HG03457 (cell line): ENCODE data around the gene MCRIP1.

ENCODE experiments used
- ATAC-seq: cut with Tn5 transposase; IDR thresholded peaks from one replicate; pipeline ENCODE4 v1.9.1; 2021; ENCODE audit warnings: moderate number of reproducible peaks; ENCODE audit not compliant: unreplicated experiment

The MCRIP1 gene

DNA sequence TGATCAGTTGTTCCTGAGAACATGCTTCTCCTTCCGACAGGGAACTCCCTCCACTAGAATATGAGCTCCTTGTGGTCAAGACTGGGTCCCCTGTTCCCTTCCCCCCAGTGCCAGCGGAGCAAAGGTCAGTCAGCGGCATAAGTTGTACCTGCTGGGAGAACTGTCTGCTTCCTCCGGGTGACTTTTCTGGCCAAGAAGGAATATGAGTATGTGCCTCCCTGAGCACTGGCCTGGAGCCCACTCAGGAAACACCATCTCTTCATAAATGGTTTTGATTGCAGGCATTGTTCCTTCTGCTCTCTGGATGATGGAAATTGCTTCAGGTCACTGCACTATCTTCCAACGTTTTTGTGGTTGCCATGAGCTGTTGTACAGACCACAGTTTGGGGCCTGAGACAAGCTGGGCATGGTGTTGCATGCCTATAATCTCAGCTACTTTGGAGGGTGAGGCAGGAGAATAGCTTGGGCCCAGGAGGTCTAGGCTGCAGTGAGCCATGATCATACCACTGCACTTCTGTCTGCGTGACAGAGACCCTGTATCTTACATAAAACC lies 30.1 kb upstream of the MCRIP1 start:
- ATAC-seq: no peak

DNA sequence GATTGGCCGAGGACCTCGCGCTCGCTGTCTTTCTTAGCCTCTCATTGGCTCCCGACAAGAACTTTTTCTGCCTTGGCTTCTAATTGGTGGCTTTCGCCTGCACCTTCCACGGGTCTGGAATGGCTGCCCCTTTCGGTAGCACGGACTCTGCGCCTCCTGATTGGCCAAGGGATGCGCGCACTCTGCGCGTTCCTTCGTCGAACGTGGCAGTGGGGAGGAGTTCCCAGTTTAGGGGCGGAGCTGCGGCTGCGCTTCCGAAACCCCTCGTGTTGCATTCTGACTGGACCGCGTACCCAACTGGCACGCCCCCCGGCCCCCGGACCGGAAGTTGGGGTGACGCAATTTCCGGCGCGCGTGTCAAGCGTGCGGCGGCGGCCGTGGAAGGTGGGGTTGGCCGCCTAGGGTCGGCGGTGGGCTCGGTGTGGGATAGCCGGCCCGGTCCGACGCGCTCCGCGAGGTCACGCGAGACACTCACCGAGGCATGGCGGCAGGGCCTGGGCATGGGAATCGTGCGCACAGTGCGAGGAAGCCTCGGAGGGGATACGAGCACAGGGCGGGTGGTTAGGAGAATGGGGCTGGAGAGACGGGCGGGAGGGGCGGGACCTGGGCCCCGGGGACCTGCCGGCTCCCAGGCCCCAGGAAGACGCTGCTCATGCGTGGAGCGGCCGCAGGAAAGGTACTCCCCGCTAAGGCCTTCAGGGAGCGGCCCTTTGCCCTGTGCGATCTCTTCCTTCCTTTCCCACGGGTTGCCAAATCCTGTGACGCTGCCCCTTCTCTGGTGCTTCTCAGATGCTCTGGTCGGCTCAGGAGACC lies 27.9 kb upstream of the MCRIP1 start:
- ATAC-seq: peak; percentile 66

DNA sequence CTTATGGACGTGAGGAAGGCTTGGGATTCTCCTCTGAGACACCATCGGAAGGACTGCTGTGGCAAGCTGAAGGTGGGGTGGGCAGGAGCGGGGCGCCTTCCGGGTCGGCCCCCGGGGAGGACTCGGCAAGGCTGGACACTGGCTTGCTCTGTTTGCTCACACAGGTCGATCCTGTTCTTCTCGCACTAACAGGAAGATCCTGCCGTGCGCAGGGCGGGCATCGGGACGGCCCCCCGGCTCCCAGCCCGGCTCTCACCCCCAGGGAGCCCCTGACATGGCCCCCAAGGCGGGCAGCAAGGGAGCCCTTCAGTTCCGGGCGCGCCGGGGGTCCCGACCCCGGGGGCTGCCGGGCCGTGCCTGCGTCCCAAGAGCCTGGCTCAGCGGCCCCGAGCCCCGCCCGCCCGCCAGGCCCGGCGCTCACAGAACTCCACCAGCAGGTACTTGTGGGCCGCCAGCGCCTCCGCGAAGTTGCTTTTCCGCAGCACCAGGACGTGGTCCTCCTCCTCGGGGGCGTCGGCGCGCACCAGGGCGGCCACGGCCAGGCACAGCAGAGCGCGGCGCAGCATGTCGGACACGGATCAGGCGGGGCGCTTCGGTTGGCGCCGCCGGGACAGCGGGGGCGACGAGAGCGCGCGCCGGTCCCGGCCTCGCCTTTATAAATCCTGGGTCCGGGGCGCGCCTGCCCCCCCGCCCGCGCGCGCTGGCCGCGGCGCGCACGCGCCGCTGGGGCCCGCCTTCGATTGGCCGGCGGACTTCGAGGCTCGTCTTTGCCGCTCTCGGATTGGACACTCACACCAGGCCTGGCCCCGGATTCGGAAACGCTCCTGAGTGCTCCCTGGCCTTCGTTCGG lies 27.0 kb upstream of the MCRIP1 start, which contains the start of gene P4HB:
Gene P4HB (minus strand): TSS at position 630 of the 850 bp plus-strand sequence. CDS start 64 bp downstream, at position 566.
- ATAC-seq: peak; percentile 8

DNA sequence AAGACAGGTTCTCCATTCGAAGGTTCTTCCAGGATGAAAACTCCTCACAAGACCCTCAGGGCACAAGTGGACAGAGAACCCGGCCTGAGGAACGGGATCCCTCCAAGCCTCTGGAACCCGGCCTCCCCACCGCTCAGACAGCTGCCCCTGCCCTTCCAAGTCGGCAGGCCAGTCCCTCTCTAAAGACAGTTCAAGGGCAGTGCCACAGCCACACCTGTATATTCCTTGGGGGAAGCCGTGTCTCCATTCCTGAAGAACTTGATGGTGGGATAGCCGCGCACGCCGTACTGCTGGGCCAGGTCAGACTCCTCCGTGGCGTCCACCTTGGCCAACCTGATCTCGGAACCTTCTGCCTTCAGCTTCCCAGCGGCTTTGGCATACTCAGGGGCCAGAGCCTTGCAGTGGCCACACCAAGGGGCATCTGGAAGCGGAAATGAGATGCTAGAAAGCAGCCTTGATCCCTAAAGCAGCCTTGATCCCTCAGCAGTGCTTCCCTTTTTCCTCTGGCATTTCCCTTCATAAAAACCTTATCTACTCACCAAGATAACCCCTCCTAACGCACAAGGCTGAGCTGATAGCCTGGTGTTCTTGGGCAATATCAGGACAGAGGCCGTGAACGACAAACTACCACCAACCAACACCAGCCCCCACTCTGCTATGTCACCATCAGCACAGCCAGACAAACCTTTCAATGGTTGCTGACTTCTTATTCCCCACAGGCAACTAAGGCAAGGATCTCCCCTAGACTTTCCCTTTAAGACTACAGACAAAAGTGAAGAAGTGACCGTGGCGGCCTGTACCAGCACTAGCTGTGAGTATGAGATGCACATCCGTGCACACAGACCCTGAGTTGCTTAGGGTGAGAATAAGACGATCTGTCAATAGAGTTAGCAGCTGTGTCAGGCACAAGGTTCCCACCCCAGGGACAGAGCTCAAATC lies 26.1 kb upstream of the MCRIP1 start:
- ATAC-seq: no peak

DNA sequence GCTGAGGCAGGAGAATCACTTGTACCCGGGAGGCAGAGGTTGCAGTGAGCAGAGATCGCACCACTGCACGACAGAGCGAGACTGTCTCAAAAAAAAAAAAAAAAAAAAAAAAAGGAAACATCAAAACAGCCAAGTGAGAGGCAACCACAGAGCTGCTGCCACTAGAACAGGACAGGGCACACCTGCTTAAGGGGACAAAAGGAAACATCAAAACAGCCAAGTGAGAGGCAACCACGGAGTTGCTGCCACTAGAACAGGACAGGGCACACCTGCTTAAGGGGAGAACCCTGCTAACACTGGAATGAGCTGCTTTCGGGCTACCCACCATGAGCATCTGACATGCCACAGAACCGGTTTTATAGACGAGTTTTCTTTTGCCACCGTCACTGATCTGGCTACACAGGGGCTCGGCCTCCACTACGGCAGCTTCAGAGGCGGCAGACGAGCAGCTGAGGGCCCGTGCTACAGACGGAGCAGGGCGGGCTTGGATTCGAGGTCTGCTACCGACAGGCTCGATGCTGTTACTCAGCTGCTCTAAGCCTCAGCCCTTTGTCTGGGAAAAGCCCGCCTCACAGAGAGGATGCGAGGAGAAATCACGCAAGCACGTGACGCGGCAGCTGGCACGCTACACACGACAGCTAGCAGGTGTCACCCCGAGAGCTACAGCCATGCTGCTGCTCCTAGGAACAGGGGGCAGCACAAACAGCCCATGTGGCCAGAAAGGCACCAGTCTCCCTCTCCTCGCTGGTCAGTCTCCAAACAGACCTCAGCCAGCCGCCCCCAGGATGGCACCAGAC lies 25.3 kb upstream of the MCRIP1 start:
- no peak for ATAC-seq

DNA sequence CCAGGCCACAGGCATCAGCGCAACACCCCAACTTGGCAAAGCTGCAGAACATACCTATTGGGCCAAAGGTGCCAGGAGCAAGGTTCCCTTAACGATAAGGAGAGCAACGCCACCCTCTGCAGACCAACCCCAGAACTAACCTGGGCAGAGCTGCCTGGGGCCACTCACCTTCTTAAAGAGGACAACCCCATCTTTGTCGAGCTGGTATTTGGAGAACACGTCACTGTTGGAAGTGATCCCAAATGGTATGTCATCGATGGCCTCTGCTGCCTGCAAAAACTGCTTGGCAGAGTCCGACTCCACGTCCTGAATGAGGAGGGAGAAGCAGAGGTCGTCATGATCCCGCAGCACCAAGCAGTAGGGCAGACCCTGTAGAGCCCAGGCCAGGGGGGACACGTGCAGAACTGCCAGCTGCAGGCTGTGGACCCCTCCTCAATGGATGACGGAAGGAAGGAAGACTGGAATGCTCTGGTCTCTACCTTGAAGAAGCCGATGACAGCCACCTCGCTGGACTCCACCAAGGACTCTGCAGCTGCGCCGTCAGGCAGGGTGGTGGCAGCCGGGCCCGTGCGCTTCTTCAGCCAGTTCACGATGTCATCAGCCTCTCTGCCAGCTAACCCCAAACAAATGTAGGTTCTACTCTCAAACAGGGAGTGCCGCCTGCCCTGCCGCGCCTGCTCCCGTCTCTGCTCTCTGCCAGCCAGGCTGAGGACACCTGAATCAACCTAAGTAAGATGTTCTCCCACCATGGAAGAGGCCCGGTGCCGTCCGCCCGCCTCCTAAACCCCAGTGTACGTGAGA lies 22.1 kb upstream of the MCRIP1 start:
- ATAC-seq: no peak

DNA sequence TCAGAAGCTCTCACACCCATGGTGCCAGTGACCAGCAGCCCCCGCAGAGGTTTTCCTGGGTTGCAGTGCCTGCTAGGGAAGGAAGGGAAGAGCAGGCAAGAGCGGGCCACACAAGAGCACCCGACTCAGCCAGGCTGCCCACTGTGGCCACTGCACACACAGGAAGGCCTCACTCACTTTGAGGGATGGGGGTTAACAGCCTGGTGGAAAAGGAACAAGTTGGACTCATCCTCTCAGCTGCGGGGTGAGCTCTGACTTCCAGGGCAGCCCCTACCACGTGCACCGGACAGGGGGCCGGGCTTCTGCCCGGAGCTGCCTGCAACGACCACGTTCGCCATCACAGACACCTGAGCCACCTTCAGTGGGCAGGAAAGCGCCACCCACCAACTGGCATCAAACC lies 19.1 kb upstream of the MCRIP1 start:
- no peak for ATAC-seq

DNA sequence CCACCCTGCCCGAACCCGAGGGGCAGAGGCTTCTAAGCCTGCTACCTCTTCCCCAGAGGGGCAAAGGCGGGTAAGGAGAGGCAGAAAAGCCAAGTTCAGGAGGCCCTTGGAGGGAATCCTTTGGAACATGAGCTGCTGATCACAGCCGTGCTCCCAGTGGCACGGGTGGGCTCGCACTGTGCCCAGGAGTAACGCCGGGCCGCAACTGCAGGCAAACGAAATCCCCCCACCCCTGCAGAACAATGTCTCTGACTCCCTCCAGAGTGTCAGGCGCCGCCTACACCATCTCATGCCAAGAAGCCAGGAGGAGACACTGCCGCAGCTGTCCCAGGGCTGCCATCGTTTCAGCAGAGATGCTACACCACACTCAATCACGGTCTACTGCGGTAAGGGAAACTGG lies 18.3 kb upstream of the MCRIP1 start:
- ATAC-seq: no peak

DNA sequence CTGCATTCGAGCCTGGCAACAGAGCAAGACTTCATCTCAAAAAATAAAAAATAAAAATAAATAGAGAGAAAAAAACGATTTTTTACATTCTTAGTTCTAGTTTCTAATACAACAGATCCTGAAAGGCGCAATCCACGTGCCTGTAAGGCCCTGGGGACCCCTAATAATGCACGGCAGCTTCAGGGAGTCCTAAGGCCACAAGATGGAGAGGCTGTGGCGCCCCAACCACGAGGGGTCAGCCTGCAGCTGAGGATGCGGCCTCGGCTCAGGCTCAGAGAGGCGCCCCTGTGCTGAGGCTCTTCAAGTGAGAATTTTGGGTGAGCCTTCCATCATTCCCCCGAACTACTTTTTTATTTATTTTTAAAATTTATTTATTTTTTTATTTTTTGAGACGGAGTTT lies 16.4 kb upstream of the MCRIP1 start:
- no peak for ATAC-seq

DNA sequence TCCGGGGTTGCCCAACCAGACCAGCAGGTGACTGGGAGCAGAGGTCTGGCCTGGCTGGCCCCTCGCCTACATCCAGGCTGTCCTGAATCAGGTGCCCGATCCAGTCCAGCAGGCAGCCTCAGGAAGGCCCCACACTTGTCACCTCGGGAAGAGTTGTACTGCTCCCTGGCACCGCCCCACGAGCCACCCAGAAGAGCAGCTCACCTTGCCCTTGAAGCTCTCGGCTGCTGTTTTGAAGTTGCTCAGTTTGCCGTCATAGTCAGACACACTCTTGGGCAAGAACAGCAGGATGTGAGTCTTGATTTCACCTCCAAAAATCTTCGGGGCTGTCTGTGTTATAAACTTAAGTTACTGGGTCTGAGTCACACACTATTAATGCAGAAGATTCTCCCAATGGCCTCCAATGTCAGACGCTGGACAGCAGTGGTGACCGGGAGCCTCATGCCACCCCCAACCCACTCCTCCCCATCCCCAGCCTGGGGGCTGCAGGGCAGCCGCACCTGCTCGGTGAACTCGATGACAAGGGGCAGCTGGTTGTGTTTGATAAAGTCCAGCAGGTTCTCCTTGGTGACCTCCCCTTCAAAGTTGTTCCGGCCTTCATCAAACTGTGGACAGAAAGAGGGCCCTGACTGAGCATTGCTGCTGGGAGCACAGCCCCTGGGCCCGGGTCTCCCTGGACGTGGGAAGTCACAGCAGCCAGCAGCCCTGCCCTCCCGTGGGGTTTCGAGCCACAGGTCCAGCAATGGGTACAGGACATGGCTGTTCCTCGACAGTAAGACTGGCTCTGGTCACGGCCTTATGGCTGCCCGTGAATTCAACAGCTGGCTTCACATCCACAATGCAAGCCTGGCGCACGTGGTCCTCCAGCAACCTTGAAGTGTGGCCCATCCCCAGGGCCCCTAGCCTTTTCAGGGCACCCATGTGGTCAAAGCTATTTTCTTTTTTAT lies 13.9 kb upstream of the MCRIP1 start:
- no peak for ATAC-seq

DNA sequence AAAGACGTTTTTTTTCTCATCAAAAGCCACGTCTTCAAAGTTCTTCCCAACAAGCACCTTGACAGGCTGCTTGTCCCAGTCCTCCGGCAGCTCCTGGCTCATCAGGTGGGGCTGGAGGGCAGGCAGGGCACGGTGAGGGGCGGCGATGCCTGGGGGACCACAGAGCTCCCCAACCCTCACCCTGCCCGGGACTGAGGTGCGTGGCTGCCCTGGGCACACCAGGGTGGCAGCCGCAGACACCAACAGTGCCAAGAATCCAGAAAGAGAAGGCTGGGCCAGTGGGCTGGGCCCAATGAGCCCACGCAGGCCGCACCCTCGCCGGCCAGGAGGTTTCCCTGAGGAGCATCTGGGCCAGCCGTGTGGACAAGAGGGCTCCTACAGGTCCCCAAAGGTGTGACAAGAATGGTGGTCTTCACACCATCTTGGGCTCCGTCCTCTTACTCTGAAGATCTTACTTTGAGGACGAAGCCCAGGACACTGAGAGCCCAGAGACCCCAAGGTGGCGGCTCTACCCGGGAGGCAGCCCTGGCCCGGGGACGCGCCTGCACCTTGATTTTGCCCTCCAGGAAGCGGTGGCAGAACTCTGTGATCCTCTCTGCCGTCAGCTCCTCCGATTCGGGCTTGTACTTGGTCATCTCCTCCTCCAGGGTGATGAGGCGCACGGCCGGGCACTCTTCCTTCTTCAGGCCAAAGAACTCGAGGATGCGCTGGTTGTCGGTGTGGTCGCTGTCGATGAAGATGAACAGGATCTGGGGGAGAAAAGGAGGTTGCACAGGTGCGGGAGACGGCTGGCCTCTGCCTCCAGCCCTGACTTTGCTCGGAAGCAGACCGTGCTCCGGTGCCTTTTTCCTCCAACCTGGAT lies 13.0 kb upstream of the MCRIP1 start:
- no peak for ATAC-seq

DNA sequence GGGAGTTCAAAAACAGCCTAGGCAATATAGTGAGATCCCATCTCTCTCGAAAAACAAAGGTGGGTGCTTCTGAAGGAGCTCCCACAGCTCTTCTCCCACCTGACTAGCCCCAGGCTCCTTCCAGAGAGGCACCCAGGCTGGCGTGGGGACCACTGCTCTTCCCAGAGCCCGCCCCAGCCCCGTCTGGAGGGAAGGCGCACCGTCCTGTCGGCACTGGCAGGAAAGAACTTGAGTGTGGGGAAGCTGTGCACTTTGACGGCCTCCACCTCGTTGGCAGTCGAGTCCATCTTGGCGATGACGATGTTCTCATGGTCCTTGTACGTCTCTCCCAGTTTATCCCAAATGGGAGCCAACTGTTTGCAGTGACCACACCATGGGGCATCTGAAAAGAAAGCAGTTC lies 12.3 kb upstream of the MCRIP1 start:
- ATAC-seq: no peak

DNA sequence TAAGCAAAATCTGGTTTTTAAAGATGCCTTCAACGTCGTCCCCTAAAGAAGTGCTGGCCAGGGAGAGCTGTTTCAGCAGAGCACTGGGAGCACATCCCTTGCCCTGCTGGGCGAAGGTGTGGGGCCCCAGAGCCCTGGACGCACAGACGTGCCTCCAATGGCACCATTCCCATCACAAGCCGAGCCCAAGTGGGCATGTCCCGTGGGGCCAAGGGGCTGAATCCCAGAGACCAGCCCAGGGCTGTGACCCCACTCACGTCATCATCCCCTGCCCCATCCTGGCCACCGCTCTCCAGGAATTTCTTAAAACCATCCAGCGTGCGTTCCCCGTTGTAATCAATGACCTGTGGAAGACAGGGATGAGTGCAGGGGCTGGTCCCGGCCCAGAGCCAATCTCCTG lies 11.8 kb upstream of the MCRIP1 start:
- no peak for ATAC-seq

DNA sequence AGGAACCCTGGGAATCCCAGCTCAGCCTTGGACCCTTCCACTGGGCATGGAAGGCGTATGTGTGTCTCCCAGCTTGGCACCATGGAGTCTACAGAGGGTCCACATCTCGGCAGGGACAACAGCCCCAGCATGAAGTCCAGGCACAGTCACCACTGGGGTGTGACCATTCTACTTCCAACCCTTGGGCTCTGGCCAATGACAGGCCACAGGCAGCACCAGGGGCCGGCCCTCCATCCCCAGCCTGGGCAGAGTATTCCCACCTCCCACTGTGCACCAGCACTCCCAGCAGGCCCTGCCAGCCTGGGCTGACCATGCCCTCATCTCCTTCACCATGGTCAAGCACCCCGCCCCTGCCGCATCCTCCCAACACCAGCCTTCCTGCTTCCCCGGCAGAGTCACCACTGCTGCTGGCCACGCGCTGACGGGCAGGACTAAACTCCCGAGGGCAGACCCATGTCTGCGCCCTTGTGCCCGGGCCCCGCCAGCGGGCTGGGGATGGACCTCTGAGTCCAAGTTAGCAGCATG lies 11.3 kb upstream of the MCRIP1 start:
- no peak for ATAC-seq

DNA sequence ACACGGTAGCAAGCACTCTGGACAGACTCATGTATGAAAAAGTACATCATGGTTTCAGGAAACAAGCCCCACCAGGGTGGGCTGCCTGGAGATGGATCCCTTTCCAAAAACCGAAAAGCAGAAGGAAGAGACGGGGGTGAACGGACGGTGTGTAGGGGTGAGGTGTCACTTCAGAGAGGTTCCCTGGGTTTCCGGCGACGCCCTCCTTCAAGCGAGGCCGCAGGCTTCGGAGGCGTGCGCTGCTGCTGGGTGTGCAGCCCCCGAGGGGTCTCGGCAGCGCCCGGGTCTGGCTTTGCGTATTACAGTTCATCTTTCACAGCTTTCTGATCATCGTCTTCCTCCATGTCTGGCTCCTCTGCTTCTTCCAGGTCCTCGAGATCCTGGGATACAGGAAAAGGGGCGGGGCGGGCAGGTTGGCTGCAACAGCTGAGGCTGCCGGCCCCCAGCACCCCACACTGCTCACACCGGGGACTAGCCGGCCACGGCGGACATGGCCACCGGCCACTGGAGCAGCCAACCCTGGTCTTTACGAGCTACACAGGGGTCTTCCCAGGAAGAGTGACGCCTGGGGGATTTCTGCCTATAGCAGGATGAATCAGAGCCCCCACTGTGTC lies 10.7 kb upstream of the MCRIP1 start:
- no peak for ATAC-seq

DNA sequence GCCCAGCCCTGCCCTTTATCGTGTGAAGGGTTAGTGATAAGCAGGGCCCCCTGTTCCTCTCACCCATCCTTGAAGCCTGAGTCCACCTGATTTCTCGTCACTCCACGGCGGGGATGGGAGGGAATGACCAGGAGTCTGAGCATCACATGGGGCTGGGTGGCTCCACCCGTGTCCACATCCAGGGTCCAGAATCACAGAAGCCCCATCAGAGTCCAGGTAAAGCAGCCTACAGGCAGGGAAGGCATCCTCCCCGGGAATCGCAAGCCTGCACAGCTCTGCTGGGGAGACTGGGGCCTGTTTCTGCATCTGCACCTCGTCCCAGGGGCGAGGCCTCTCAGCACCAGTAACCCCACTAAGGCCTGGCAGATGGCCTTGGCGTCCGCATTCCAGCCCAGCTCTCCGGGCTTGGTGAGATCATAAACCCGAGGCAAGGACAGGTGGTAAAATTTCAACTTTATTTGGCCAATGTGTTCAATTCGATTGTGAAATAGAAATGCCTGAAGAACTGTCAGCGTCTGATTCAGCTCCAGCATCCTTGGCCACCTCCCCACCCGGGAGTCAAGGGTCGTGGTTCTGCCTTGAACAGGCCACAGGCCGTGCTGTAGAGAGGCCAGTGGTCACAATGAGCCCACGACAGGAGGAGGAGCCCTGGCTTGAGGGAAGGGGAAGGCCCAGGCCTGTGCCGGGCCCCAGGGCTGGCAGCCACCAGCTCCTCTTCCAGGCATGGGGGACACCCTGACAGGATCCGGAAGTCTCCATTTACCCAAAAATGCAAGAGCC lies 9.8 kb upstream of the MCRIP1 start:
- ATAC-seq: no peak
